HG02870 (cell line): Measurements from ENCODE around the gene DDX1.

Source experiments
- ATAC-seq: cut with Tn5 transposase; IDR thresholded peaks from one replicate; pipeline ENCODE4 v1.9.1; 2021; ENCODE audit warnings: mild to moderate bottlenecking, moderate library complexity; ENCODE audit not compliant: unreplicated experiment

DDX1 gene

GRCh38 chr2:15658911-15659310 lies 67.2 kb downstream of the DDX1 start:
- ATAC-seq: no peak

DNA sequence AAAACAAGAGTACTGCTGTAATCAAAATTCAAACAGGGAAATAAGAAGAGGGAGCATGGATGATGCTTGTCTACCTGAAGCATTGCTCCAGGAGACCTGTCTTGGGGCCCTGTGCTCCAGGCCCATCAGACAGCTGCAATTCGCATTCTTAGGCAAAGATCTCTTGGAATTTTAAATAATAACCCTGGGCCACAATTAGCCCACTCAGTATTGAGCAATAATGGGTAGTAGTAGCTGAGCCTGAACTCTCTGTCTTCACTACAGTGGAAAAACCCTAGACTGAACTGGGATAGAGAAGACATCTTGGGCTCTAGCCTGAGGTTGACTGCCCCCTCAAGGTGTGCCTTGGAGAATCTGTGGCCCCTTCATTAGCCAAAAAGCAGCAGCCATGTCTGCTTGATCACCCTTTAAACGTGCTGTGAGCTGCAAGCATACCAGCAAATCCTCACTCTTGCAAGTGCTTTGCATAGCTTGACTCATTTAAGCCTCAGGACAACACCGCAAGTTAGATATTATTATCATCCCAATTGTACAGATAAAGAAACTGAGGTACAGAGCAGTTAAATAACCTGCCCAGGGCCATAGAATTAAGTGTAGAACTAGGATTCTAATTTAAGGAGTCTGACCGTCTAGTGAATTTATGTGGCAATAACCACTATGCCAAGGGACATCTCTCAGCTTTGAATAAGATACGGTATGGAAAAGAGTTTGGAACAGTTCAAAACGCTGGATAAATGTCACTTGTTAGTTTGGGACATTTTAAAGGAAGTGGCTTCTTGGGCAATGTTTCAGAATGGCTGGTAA lies 69.0 kb downstream of the DDX1 start:
- no peak for ATAC-seq

- ATAC-seq: no peak
Measured at GRCh38 chr2:15661295-15661569, 69.6 kb downstream of the DDX1 start.

DNA sequence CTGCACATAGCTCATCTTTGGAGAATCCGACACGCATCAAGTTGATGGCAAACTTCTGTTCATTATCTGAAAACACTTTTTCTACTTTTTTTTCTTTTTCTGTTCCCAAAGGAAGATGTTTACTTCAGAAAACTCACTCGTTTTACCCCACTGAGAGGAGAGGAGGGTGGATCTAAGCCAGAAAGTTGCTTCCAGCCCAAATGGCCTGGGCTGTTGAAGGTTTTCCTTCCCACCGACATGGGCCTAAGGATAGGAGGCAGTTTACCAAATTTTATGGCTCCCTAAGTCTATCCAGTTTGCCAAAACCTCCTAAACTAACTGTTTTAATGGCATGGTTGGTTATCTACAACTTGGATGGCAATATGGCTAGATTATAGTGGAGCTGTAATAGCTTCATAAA lies 70.4 kb downstream of the DDX1 start:
- no peak for ATAC-seq

DNA sequence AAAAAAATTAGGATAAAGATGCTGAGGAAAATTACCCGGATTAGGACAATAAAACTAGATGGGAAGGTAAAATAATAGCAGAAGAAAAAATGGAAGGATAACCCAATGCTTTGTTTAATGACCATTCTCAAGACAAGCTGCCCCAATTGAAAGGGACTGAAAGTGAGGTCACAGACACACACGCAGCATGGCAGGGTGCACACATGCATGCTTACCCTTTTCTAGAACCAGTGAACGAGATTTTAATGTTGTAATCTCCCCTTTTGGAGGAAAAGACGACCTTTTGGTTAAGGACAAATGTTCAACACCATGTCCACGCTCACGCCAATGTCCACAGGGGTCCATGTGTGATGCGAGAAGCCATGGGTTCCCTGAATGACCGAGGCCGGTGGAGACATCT lies 70.9 kb downstream of the DDX1 start:
- ATAC-seq: no peak

DNA sequence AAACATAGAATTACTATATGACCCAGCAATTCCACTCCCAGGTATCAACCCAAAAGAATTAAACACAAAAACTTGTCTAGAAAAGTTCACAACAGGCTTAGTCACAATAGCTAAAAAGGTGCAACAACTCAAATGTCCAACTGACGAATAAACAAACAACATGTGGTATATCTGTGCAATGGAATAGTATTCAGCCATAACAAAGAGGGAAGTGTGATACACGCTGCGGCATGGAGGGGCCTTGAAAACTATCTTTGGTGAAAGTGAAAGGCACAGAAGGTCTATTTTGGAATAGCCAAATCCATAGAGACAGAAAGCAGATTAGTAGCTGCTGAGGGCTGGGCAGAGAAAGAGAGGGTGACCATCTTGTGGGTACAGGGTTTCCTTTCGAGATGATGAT lies 72.1 kb downstream of the DDX1 start:
- ATAC-seq: no peak

GRCh38 chr2:15664273-15665066 lies 72.8 kb downstream of the DDX1 start:
- no peak for ATAC-seq

DNA sequence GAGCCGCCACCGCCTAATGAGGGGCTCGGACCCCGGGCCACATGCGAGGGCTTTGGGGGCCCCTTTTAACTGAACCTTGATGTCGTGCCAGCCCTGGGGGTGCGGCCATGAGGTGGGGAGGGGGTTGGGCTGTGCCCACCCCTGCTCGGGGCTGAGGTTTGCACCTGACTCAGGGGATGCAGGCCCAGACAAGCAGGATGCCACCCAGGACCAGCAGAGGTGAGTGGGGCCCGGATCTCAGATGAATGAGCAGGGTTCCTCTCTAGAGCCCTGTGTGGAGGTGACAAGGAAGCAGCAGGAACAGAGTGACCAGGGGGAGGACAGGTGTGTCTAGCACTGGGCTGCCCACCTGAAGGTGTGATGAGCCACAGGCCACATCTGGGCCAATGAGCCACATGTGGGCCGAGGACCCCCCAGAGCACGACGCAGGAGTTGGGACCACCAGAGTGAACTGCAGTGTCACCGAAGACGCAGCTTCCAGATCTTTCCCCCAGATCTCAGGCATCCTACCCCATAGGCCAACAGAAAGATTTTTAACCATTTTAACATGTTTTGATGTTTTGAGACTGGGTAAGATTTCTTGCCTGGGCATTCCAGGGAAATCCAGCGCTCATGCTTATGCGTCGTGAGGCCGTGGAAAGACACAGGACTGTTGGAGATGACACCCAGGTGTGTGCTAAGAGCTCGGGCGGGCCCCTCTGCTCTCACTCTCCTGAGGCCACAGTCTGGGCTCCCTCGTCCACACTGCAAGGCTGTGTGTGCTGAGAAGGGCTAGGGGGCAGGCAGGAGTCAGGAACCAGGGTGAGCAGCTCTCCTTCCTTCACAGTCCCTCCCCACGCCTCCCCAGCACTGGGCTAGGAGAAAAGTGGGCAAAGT lies 73.6 kb downstream of the DDX1 start:
- no peak for ATAC-seq

GRCh38 chr2:15665943-15666460 lies 74.3 kb downstream of the DDX1 start:
- no peak for ATAC-seq

GRCh38 chr2:15666861-15667808 lies 75.5 kb downstream of the DDX1 start:
- ATAC-seq: no peak

- no peak for ATAC-seq
Measured at GRCh38 chr2:15667809-15668556, 76.3 kb downstream of the DDX1 start.

- no peak for ATAC-seq
Measured at GRCh38 chr2:15668611-15669305, 77.1 kb downstream of the DDX1 start.

- no peak for ATAC-seq
Measured at GRCh38 chr2:15669375-15669910, 77.8 kb downstream of the DDX1 start.

- no peak for ATAC-seq
Measured at GRCh38 chr2:15670469-15670868, 78.8 kb downstream of the DDX1 start.

DNA sequence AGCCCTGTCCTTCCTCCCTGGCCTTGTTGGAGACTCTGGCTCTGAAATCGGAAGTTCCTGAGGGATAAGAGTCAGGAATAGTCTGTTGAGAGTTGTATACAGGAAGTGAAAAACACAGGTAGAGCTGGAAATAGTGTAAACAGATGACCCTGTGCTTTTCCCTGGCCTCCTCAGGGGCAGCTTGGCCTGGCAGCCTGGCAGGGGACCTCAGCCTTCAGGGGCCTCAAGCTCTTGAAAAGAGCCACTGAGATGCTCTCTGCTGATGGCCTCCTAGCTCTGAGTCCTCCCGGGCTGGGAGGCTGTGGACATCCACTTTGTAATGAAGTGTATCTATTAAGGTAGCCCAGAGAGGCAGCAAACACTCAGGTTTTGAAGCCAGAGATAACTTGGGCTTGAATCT lies 79.3 kb downstream of the DDX1 start:
- ATAC-seq: no peak

GRCh38 chr2:15671409-15671808 lies 79.7 kb downstream of the DDX1 start:
- no peak for ATAC-seq

DNA sequence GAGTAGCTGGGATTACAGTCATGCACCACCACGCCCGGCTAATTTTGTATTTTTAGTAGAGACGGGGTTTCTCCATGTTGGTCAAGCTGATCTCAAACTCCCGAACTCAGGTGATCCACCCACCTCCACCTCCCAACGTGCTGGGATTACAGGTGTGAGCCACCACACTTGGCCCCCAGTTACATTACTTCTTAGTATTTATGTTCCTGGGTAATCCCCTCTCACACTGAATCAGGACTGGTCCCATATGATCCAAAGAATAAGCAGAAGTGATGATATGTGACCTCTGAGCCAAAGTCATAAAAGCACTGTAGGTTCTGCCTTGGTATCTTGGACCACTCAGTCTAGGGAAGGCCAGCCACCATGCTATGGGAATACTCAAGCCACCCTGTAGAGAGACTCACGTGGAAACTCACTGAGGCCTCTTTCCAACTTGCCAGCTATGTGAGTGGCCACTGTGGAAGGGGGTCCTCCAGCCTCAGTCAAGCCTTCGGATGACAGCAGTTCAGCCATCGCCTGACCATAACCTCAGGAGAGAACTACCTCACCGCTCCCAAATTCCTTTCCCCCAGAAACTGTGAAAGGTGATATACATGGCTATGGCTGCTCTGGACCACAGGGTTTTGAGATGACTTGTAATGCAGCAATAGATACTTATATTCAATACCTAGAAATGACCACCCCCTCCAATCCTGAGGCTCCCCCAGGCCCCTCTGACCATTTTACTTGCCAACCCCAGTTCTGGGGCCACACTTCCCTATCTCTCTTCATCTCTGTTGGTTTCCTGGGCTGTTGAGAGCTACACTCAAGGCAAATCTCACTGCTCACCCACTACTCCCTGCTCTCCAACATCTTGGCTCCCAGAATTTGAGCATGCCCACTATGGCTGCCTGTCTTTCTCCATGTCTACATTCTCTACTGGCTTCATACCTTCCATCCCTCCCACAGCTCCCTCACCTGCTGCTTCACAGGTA lies 80.5 kb downstream of the DDX1 start:
- no peak for ATAC-seq
